ENCODE data around the gene PNLIPRP2.

DNA sequence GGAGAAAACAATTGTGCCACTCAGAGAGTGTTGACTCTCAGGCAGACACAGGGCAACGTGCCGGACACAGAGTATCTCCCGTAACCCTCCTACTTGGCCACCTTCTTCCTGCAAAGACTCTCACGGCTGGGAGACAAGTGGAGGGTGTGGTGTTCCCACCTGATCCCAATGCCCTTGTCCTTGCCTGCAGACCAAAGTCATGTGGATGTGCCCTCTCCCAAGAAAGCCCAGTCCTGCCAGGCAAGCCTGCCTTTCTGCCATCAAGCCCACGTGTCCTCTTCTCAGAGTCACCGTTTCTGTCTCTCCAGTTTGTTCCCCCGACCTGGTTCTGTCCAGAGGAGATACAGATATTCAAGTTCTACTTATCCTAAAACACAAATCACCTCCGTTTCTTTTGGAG lies 723 bp downstream of the PNLIPRP2 start:
- TF ChIP-seq POLR2A (IDR thresholded peaks at IDR 0.05; ENCODE audit: control extremely low read depth in 1 of 2, low read depth in 2 of 2, low read length in 2 of 2) (no peak), HDAC6 (IDR thresholded peaks at IDR 0.05; ENCODE audit: low read depth, low read length) (no peak), MAFK (IDR thresholded peaks at IDR 0.05; ENCODE audit: low read depth, low read length) (no peak), CBX8 (IDR thresholded peaks at IDR 0.05; ENCODE audit: borderline replicate concordance, low read depth, low read length) (no peak), JUND (IDR thresholded peaks at IDR 0.05; ENCODE audit: low read length) (no peak), EP300 (IDR thresholded peaks at IDR 0.05; ENCODE audit: borderline replicate concordance in 1 of 2, low read depth in 2 of 2, low read length in 2 of 2) (no peak), TAF1 (IDR thresholded peaks at IDR 0.05; ENCODE audit: low read depth, low read length) (no peak), FOSL1 (IDR thresholded peaks at IDR 0.05; ENCODE audit: insufficient read depth, low read depth, low read length) (no peak), TBP (IDR thresholded peaks at IDR 0.05; ENCODE audit: low read depth, low read length) (no peak), POLR2AphosphoS5 (IDR thresholded peaks at IDR 0.05; ENCODE audit: low read depth, low read length) (no peak), SAP30 (IDR thresholded peaks at IDR 0.05; ENCODE audit: insufficient read depth, insufficient replicate concordance, low read length) (no peak)
- TF ChIP-seq, protein P1, sequence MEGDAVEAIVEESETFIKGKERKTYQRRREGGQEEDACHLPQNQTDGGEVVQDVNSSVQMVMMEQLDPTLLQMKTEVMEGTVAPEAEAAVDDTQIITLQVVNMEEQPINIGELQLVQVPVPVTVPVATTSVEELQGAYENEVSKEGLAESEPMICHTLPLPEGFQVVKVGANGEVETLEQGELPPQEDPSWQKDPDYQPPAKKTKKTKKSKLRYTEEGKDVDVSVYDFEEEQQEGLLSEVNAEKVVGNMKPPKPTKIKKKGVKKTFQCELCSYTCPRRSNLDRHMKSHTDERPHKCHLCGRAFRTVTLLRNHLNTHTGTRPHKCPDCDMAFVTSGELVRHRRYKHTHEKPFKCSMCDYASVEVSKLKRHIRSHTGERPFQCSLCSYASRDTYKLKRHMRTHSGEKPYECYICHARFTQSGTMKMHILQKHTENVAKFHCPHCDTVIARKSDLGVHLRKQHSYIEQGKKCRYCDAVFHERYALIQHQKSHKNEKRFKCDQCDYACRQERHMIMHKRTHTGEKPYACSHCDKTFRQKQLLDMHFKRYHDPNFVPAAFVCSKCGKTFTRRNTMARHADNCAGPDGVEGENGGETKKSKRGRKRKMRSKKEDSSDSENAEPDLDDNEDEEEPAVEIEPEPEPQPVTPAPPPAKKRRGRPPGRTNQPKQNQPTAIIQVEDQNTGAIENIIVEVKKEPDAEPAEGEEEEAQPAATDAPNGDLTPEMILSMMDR (IDR thresholded peaks at IDR 0.05; ENCODE audit: control extremely low read depth in 1 of 3, insufficient read depth in 1 of 3, low read depth in 1 of 3, low read length in 3 of 3): no peak
- TF ChIP-seq, protein P2, sequence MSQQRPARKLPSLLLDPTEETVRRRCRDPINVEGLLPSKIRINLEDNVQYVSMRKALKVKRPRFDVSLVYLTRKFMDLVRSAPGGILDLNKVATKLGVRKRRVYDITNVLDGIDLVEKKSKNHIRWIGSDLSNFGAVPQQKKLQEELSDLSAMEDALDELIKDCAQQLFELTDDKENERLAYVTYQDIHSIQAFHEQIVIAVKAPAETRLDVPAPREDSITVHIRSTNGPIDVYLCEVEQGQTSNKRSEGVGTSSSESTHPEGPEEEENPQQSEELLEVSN (IDR thresholded peaks at IDR 0.05): no peak
